NCI-H510A (cell line): ENCODE measurements around the gene YWHAE.
"Not testable (repeated sequence)": the region's sequence is repeated elsewhere in the genome, so short reads cannot be mapped to it uniquely, and the experiment has no call there.

ENCODE experiments used
- DNase-seq: peaks from one replicate; lab custom pipeline; 2025; lab: John Stamatoyannopoulos, UW

Gene YWHAE

DNA sequence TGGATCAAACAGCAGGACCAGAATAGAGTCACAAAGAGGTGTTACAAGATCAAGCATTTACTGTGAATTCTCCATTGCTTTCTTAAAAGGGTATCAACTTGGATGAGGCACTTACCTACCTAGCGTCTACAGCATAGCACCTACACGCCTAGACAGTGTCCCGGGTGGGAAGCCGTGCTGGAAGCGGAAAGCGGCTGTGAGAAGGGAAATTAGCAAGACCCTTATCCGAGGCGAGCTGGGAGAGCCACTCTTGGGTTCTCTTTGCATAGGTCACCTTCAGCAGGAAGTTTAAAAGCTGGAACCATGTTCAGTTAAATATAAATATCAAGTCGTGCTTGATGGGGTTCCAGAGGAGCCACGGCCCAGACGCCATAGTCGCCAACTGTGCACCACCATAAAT is 74.3 kb downstream of the YWHAE start:
- DNase-seq: no peak

DNA sequence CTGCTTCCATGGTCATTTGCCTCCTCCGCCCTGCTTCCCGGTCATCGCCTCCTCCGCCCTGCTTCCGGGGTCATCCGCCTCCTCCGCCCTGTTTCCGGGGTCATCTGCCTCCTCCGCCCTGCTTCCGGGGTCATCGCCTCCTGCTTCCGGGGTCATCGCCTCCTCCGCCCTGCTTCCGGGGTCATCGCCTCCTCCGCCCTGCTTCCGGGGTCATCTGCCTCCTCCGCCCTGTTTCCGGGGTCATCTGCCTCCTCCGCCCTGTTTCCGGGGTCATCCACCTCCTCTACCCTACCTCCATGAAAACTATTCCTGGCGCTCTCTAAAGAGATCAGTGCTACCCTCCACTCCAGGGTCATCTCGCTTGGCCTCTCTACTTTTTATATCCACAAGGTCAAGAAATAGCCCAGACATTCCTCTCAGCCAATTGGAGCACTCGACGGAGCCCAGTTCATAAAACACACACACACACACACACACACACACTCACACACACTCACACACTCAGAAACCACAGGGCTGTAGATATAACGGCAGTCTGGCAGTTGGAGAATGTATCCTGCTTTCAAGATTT is 75.7 kb downstream of the YWHAE start:
- DNase-seq: no peak

DNA sequence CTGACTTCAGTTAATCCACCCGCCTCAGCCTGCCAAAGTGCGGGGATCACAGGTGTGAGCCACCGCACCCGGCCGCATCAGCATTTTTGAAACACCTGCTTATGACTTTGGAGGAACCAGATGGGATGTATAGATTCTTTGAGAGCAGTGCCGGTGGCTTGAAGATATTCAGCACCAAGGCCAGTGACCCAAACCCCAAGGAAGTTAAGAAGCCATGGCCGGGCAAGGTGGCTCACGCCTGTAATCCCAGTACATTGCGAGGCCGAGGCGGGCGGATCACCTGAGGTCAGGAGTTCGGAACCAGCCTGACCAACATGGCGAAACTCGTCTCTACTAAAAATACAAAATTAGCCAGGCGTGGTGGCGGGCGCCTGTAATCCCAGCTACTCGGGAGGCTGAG is 76.7 kb downstream of the YWHAE start:
- no peak for DNase-seq

DNA sequence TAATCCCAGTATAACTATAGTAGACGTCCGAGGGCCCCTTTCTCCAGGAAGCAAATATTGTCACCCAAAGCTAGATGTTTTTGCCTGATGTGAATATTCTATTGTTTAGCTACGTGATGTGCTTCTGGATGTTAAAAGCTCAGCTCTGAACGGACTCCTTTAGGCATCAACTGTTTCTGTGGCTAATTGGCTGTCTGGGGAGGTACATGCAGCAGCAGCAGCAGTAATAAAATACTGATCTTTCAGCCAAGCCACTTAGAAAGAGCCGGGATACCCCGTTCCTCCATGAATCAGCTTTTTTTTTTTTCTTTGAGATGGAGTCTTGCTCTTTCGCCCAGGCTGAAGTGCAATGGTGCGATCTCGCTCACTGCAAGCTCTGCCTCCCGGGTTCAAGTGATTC is 77.5 kb downstream of the YWHAE start:
- no peak for DNase-seq

DNA sequence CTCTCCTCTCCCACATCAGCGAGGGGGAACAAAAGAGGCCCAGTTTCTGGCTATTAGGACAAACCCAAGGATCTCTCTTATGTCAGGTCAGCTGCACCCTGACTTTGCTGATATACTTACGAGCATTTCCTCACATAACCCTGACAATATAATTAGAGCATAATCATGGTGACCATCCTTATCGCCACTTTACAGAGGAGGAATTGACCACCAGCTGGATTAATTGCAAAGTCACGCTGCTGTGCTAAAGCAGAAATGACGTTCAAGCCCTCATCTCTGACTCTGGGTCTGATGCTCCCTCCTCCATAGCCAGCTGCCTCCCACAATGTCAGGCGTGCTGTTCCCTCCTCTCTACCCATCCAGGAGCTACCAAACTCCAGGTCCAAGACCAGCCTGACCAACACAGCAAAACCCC is 78.0 kb downstream of the YWHAE start:
- DNase-seq: no peak

DNA sequence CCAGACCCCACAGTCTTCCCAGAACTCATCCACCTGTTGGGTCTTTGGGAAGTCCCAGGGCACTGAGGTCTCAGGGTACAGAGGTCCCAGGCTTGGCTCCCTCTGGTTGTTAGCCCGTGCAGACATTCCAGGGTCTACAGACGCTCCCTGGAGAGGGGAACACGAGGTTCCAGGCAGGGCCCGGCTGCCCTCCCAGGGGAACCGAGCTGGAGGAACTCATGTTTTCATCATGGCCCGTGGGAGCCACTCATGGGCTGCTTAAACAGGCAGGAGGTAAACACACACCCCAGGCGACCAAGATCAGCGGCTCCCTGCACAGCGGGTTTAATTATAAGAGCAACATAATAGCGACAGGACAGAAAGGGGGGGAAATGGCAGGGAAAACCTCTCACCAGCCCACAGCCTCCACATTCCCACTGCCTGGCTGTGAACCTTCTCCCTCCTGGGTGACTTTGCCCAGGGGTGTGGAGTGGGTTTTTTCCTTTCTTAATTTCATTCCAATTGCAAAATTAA is 84.1 kb downstream of the YWHAE start:
- no peak for DNase-seq

DNA sequence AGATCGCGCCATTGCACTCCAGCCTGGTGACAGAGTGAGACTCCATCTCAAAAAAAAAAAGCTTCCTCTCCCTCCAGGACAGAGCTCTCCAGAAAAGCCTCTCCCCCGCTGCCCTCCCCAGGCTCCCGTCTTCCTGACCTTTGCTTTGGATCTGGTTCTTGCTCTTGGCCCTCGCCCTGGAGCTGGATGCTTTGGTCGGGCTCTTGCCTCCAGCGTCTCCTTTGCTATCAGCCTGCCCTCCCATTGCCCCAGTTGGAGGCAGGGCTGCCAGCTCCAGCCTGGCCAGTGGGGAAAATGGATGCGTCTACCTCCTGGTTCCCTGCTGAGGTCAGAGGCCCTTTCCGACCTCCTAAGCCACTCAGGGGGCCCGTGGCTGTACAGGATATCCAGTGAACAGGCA is 84.6 kb downstream of the YWHAE start:
- DNase-seq: no peak

DNA sequence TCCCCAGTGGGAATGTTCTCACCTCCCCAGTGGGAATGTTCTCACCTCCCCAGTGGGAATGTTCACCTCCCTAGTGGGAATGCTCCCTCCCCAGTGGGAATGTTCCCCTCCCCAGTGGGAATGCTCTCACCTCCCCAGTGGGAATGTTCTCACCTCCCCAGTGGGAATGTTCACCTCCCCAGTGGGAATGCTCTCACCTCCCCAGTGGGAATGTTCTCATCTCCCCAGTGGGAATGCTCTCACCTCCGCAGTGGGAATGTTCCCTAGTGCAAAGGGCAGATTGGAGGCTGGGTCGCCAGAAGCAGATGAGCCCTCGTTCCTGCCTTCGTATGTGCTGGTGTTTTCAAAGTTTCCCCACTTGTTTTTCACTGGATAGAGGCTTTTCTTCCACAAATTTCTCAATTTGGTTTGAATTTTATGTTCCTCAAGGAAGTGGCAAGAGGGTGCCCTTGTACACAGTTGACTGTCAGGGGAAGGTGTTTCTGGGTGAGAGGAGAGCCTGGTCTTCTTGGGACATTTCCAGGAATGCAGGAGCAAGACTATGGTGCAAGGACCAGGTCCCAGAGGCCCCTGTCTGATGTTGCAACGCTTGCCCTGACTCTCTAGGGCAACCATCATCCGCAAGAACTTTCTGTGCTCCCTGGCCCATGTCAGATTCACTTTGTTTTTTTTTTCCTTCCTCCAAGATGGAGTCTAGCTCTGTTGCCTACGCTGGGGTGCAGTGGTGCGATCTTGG is 86.6 kb downstream of the YWHAE start:
- no peak for DNase-seq

DNA sequence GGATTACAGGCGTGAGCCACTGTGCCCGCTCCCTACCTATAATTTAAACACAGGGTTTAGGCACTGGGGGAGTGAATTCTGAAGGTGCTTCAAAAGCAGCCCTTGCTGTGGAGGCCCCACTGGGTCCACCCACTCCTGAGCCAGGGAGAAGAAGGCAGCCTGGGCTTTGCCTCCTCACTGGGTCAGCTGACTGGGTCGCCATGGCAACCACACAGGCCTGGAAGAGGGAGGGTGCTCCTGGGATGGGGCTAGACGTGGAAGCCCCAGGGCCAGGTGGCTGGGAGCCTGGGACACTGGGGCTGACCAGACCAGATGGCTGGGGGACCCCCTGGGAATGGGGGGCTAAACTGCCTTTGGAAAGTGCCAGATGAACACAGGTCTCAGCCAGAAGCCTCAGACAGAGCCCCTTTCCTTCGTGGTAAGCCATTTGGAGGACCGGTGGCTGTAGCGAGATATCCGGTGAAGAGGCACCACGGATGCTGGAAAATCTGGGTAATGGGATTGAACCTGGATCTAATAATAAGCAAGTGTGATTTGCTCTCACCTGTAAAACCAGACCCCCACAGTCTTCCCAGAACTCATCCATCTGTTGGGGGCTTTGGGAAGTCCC is 87.7 kb downstream of the YWHAE start:
- no peak for DNase-seq

DNA sequence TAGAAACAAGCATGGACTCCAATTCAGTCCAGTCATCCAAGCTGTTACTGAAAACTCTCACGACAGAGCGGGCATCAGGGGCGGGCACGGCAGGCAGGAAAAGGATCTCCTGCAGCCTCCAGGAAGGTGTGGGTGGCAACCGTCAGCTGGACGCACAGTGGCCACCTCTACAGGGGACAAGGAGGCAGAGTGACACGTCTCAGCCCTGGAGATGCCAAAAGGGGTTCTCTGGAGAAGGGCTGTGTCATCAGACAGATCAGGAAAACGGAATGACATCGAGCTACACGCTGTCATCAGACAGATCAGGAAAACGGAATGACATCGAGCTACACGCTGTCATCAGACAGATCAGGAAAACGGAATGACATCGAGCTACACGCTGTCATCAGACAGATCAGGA is 92.2 kb downstream of the YWHAE start:
- not testable (repeated sequence) for DNase-seq

DNA sequence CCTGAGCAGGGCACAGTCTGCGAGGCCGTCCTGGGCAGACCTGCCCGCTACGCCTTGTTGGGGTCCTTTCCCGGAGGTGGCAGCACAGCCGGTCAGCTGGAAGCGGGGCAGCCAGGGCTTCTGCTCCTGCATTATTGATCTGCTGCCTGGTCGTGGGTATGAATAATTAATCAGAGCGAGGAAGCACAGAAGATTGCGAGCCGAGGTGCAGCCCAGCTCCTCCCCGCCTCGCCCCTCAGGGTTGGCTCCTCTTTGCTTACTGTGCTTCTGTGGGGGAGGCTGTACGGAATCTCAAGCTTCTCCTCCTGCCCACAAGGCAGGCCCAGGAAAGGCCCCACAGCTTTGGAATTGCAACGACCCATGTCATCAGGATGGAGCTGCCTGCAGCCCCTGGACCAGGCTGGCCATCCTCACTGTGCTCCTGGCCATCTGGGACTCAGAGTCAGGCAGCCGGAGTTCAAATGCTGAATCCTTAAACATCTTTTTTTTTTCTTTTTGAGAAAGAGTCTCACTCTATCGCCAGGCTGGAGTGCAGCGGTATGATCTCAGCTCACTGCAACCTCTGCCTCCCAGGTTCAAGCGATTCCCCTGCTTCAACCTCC is 95.0 kb downstream of the YWHAE start:
- DNase-seq: no peak

DNA sequence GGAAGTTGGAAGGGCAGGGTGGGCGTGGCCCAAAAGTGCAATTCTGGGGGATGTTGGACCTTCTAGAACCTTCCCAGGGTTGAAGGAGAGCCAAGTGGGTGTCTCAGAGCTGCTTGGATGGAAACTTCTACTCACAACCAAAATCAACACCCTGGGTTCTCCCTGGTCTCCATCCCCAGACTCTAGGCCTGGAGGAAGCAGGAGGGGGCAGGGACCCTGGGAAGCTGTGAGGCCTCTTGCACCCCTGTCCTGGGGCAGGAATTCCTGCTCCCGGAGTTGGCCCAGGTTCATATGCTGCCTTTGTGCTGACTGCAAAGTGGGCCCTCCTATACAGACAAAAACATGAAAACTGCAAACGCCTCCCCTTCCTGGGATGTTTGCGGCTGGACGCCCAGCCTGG is 95.5 kb downstream of the YWHAE start:
- no peak for DNase-seq

DNA sequence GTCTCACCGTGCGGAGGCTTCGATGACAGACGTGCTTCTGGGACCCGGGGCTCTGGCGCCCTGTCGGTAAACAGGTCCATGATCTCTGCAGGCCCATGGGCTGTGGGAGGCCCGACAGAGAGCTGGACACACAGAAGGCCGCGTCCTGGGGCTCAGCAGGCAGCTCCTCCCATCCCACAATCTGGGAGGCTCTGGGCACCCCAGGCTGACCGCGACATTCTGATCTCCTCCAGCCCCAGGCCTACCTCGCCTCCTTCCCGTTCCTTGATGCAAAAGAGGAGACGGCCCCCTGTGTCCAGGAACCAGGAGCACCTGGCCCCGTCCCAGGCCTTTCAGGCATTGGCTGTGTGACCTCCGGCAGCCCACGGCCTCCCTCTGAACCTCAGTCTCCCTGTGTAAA is 97.3 kb downstream of the YWHAE start:
- no peak for DNase-seq

DNA sequence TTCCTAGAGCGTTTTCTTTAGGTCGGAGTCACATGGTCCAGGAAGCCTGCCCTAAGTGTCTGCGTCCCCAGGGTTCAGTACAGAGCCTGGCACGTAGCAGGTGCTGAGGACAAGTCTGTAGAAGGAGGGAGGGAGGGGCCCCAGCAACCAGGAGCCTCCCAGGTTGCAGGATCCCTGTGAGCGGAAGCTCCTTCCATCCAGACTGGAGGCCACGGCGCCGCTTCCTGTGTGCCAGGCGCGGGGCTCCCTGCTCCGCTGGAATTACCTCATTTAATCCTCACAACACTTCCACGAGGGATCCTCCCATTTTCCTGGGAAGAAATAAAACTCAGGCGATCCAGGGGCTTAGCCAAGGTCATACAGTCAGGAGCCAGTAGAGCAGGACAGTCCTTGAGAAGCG is 98.5 kb downstream of the YWHAE start:
- no peak for DNase-seq

DNA sequence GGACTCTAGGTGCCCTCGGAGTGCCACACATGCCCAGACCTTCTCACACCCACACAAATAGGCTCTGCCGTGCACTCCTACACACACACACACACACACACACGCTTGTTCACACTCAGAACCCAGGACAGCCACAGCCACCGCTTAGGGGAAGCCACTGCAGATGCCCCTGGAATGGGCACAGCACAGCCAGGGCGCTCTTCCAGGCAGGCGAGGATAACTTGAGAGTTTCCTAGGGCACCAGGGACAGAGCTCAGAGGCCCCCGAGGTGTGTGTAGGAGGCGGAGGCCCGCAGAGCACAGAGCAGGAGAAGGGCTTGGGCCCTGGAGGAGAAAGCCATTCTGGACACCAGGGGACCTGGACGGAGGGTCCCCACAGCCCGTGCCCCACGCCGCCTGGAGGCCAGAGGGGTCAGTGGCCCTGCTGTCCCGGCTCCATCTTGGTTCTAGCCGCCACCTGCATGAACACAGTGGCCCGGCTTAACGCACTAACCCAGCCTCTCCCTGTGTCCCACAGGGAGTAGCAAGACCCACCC is 99.6 kb downstream of the YWHAE start:
- no peak for DNase-seq

DNA sequence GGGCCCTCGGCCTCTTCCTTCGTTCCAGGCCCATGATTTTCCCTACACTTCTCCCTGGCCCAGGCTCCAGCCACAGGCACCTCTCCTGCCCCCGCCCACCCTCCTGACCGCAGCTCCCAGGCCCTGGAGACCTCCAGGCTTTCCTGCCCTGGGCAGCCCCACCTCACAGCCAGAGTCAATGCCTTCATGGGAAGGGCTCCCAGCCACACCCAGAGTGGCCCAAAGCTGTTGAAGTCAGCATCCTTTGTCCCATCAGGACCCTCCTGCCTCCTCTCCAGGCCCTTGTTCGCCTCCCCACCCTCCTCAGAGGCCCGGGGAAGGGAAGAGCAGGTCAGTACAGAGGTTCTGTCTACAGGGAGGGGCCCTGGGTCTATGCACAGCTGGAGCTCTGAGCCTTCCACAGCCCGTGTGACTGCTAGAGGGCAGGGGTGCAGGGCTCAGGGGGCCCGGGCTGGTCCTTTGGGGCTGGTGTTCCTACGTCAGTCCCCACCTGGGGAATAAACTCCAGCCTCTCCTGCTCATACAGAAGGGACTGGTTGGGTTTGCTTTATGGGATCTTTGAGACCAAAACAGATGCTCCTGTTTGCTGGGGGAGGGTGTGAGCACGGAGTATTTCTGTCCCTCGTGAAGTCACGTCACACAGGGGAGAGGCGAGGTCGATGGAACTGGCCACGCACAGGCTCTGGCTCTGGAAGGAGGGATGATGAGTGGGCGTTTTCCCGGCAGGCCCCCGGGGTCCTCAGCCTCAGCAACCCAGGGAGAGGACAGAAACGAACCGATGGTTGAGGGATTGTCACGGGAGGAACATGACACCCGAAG is 100.3 kb downstream of the YWHAE start:
- DNase-seq: no peak

DNA sequence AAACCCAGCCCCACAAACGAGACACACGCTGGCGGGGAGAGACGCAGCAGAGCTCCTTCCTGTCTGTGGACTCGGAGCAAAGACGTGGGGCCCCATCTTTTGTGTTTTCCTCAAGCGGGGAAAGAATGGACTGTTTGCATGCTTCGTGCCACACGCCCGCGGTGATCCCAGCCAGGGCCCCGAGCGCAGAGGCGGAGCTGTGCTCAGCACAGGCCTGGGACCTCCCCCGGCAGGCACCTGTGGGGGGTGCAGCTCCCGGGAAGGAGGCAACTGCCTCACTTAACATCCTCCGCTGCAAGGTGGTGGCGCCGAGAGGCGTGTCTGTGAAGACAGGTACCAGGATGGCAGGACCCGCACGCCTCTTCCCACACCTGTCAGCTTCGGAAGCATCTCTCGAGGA is 101.4 kb downstream of the YWHAE start:
- DNase-seq: no peak
